CD14-positive monocyte (primary cell): Measurements from ENCODE around the gene CDC14A. TPM values are rescaled to one million over a fixed set of nuclear protein-coding genes. Genes with fewer than 3 reads are reported as not detected.

Experiments
- DNase-seq, 3 donors: peaks; one replicate each; pipeline ENCODE4 v3.0.0-alpha.2; 2011 to 2022
- H2AFZ ChIP-seq: 2 replicates; pipeline ENCODE4 v1.6.0; 2012; ENCODE audit warnings: mild to moderate bottlenecking, low read depth, low read length, inconsistent platforms; ENCODE audit not compliant: insufficient read depth, poor library complexity, severe bottlenecking
- H3K27ac ChIP-seq, 2 donors: 1 replicate in 1 of 2; 2 replicates in 1 of 2; pipeline ENCODE4 v1.5.1; 2012 to 2013; ENCODE audit warnings: low read length in 2 of 2, control low read depth in 1 of 2, inconsistent platforms in 1 of 2, low read depth in 1 of 2, mild to moderate bottlenecking in 1 of 2
- H3K27me3 ChIP-seq, 2 donors: one replicate each; pipeline versions ENCODE4 v1.6.0 to v1.6.1; 2011 to 2013; ENCODE audit warnings: low read length in 2 of 2; ENCODE audit not compliant: control insufficient read depth in 2 of 2, insufficient read depth in 2 of 2
- H3K36me3 ChIP-seq, 2 donors: replicated peaks in 1 of 2; 1 replicate in 1 of 2; 2 replicates in 1 of 2; pipeline versions ENCODE4 v1.5.1 to v1.6.1; 2012 to 2013; ENCODE audit warnings: low read length in 2 of 2, control low read depth in 1 of 2, inconsistent platforms in 1 of 2, mild to moderate bottlenecking in 1 of 2; ENCODE audit not compliant: insufficient read depth in 2 of 2, control insufficient read depth in 1 of 2
- H3K4me1 ChIP-seq, 2 donors: 1 replicate in 1 of 2; 2 replicates in 1 of 2; pipeline versions ENCODE4 v1.5.1 to v1.6.1; 2012 to 2013; ENCODE audit warnings: low read length in 2 of 2, control low read depth in 1 of 2, inconsistent platforms in 1 of 2, mild to moderate bottlenecking in 1 of 2, moderate library complexity in 1 of 2; ENCODE audit not compliant: insufficient read depth in 2 of 2, control insufficient read depth in 1 of 2
- H3K4me2 ChIP-seq: replicated peaks from 2 replicates; pipeline ENCODE3; 2012; ENCODE audit warnings: low read length, moderate library complexity, mild to moderate bottlenecking; ENCODE audit not compliant: poor library complexity, severe bottlenecking; ENCODE audit errors: extremely low read depth
- H3K4me3 ChIP-seq, 3 experiments: fragments of 200-600 bp in 1 of 3; sonication (generic) in 1 of 3; replicated peaks in 1 of 3; 1 replicate in 2 of 3; 2 replicates in 1 of 3; pipeline ENCODE4 v1.5.1; 2011 to 2013; ENCODE audit warnings: low read length in 3 of 3, mild to moderate bottlenecking in 3 of 3, control low read depth in 2 of 3, low read depth in 2 of 3, inconsistent platforms in 1 of 3, moderate library complexity in 1 of 3
- H3K79me2 ChIP-seq: 2 replicates; pipeline ENCODE4 v1.6.0; 2012; ENCODE audit warnings: mild to moderate bottlenecking, control low read depth, inconsistent platforms, low read length, moderate library complexity; ENCODE audit not compliant: insufficient read depth
- H3K9ac ChIP-seq: 2 replicates; pipeline ENCODE4 v1.6.0; 2017; ENCODE audit warnings: low read length, mild to moderate bottlenecking; ENCODE audit not compliant: insufficient read depth, poor library complexity, severe bottlenecking
- H3K9me3 ChIP-seq, 2 donors: replicated peaks in 1 of 2; 1 replicate in 1 of 2; 2 replicates in 1 of 2; pipeline versions ENCODE4 v1.5.1 to v1.6.1; 2012 to 2013; ENCODE audit warnings: low read length in 2 of 2, control low read depth in 1 of 2; ENCODE audit not compliant: control insufficient read depth in 1 of 2, insufficient read depth in 1 of 2
- H4K20me1 ChIP-seq: 2 replicates; pipeline ENCODE4 v1.6.0; 2012; ENCODE audit warnings: mild to moderate bottlenecking, low read length, control low read depth, moderate library complexity; ENCODE audit not compliant: insufficient read depth
- H3K27ac Mint-ChIP-seq, 7 donors: one replicate each; pipeline ENCODE4 v1.8.0; 2020; ENCODE audit warnings: mild to moderate bottlenecking in 7 of 7, mixed read lengths in 7 of 7, moderate library complexity in 6 of 7, inconsistent platforms in 2 of 7
- H3K27me3 Mint-ChIP-seq, 3 donors: one replicate each; pipeline ENCODE4 v1.8.0; 2021 to 2022; ENCODE audit warnings: low read depth in 3 of 3, mild to moderate bottlenecking in 3 of 3, mixed read lengths in 3 of 3, moderate library complexity in 3 of 3, inconsistent platforms in 1 of 3
- H3K36me3 Mint-ChIP-seq, 2 donors: one replicate each; pipeline ENCODE4 v1.8.0; 2020; ENCODE audit warnings: mixed read lengths in 2 of 2, inconsistent platforms in 1 of 2, mild to moderate bottlenecking in 1 of 2
- H3K4me1 Mint-ChIP-seq: one replicate; pipeline ENCODE4 v1.8.0; 2020; ENCODE audit warnings: mild to moderate bottlenecking, mixed read lengths
- H3K4me3 Mint-ChIP-seq, 2 donors: one replicate each; pipeline ENCODE4 v1.8.0; 2020; ENCODE audit warnings: mild to moderate bottlenecking in 2 of 2, mixed read lengths in 2 of 2, moderate library complexity in 1 of 2
- H3K9me3 Mint-ChIP-seq, 7 donors: one replicate each; pipeline ENCODE4 v1.8.0; 2020 to 2022; ENCODE audit warnings: mixed read lengths in 7 of 7, mild to moderate bottlenecking in 6 of 7, moderate library complexity in 6 of 7, inconsistent platforms in 2 of 7
- CTCF ChIP-seq: fragments of 200-600 bp; IDR thresholded peaks from one replicate; pipeline ENCODE4 v1.8.0; 2022; ENCODE audit warnings: antibody characterized with exemption, mild to moderate bottlenecking
- WGBS: methylation state at CpG from one replicate; pipeline ENCODE4 v1.1.5; 2013; ENCODE audit warnings: missing lambda C conversion rate; ENCODE audit not compliant: insufficient coverage; 5-methylcytosine and 5-hydroxymethylcytosine counted together
- intact Hi-C, 2 donors: fragments of 100-400 bp; cut with micrococcal nuclease; formaldehyde crosslinking; loops; one replicate each; pipeline versions ENCODE4 v1.15.0 to v1.15.1; 2023
- polyA plus RNA-seq, 3 donors: library from polyadenylated mRNA; depleted of rRNA in 1 of 3; unstranded in 2 of 3; stranded (reverse) in 1 of 3; fragments of 300-500 nt in 2 of 3; fragments of >200 nt in 1 of 3; fragmentation: Illumina TruSeq in 2 of 3; gene quantifications; 1 replicate in 2 of 3; 2 replicates in 1 of 3; pipeline ENCODE4 v1.2.3, GENCODE V29; 2012 to 2021

The CDC14A gene
- polyA plus RNA-seq, 3 donors: 4.2 to 9.2 (median 6.1) TPM

- Histone ChIP-seq H3K79me2 (no peaks in the 10 kb centered on the region), H2AFZ (no peak overlapping the region), H3K4me1 (no peaks in the 10 kb centered on the region), H4K20me1 (no peaks in the 10 kb centered on the region), H3K36me3 (no peaks in the 10 kb centered on the region), H3K4me2 (no peak overlapping the region), H3K27ac (no peak overlapping the region), H3K9ac (no peak overlapping the region), H3K9me3 (no peaks in the 10 kb centered on the region), H3K4me3 (no peak overlapping the region), H3K27me3 (no peaks in the 10 kb centered on the region)
- Mint-ChIP-seq H3K36me3 (no peaks in the 10 kb centered on the region), H3K4me3 (no peak overlapping the region), H3K27me3 (peaks cover 0 to 7% (median 0%) of the 10 kb centered on the region in 3 donors), H3K4me1 (peaks cover 4% of the 10 kb centered on the region), H3K9me3 (peaks cover 0 to 3% (median 0%) of the 10 kb centered on the region in 7 donors), H3K27ac (no peak overlapping the region)
- intact Hi-C loops: no loop called here
- WGBS: no CpG with 5 or more reads among the region's 1 CpG
- no peak for DNase-seq
- TF ChIP-seq CTCF: no peak
Observed at GRCh38 chr1:100340494-100340893, 11.8 kb upstream of the CDC14A start.

- no peak overlapping the region for H3K27ac Mint-ChIP-seq
- intact Hi-C loops: no loop called here
- WGBS: 100% methylated on average over 1 of the region's 2 CpGs
- H3K9ac ChIP-seq: no peak overlapping the region
- no peak overlapping the region for H3K27ac ChIP-seq
- H3K4me2 ChIP-seq: no peak overlapping the region
- H3K9me3 Mint-ChIP-seq: peaks cover 0 to 3% (median 0%) of the 10 kb centered on the region in 7 donors
- no peaks in the 10 kb centered on the region for H3K36me3 Mint-ChIP-seq
- no peak overlapping the region for H2AFZ ChIP-seq
- H3K27me3 ChIP-seq: no peaks in the 10 kb centered on the region
- peaks cover 4% of the 10 kb centered on the region for H3K4me1 Mint-ChIP-seq
- DNase-seq: no peak
- H3K9me3 ChIP-seq: no peaks in the 10 kb centered on the region
- H3K79me2 ChIP-seq: no peaks in the 10 kb centered on the region
- H3K4me1 ChIP-seq: no peaks in the 10 kb centered on the region
- H4K20me1 ChIP-seq: no peaks in the 10 kb centered on the region
- no peak for TF ChIP-seq CTCF
- H3K4me3 Mint-ChIP-seq: no peak overlapping the region
- H3K36me3 ChIP-seq: no peaks in the 10 kb centered on the region
- H3K4me3 ChIP-seq: no peak overlapping the region
- peaks cover 0 to 5% (median 0%) of the 10 kb centered on the region in 3 donors for H3K27me3 Mint-ChIP-seq
Observed at GRCh38 chr1:100342348-100342747, 10.0 kb upstream of the CDC14A start.
